Lung (tissue), 12 donors: ENCODE measurements around the gene BCAS1. TPM values are rescaled to one million over a fixed set of nuclear protein-coding genes. Genes with fewer than 3 reads are reported as not detected.

Source experiments
- ATAC-seq: fragments of 200-7000 bp; cut with Tn5 transposase; one replicate; pipeline ENCODE4 v1.9.1; 2020; ENCODE audit warnings: moderate number of reproducible peaks; ENCODE audit not compliant: insufficient read depth, low FRiP score
- DNase-seq, 3 donors: peaks; one replicate each; pipeline ENCODE4 v3.0.0-alpha.2; 2013 to 2017
- H3K27ac ChIP-seq, 2 donors: one replicate each; pipeline ENCODE4 v1.5.1; 2013; ENCODE audit warnings: mild to moderate bottlenecking in 2 of 2, moderate library complexity in 2 of 2, control low read depth in 1 of 2, inconsistent platforms in 1 of 2, low read depth in 1 of 2, low read length in 1 of 2
- H3K27me3 ChIP-seq, 3 donors: one replicate each; pipeline ENCODE4 v1.5.1; 2013; ENCODE audit warnings: low read length in 2 of 3; ENCODE audit not compliant: control insufficient read depth in 3 of 3, insufficient read depth in 3 of 3
- H3K36me3 ChIP-seq, 4 donors: one replicate each; pipeline ENCODE4 v1.5.1; 2013; ENCODE audit warnings: low read length in 4 of 4, mild to moderate bottlenecking in 1 of 4, moderate library complexity in 1 of 4; ENCODE audit not compliant: control insufficient read depth in 4 of 4, insufficient read depth in 4 of 4
- H3K4me1 ChIP-seq, 5 donors: one replicate each; pipeline ENCODE4 v1.5.1; 2013; ENCODE audit warnings: low read length in 5 of 5, mild to moderate bottlenecking in 2 of 5, moderate library complexity in 1 of 5; ENCODE audit not compliant: control insufficient read depth in 5 of 5, insufficient read depth in 5 of 5
- H3K4me3 ChIP-seq: one replicate; pipeline ENCODE4 v1.5.1; 2013; ENCODE audit warnings: mild to moderate bottlenecking, control low read depth, moderate library complexity
- H3K9ac ChIP-seq, 2 donors: one replicate each; pipeline ENCODE4 v1.5.1; 2013; ENCODE audit warnings: low read length in 2 of 2, control low read depth in 1 of 2; ENCODE audit not compliant: insufficient read depth in 1 of 2
- H3K9me3 ChIP-seq, 4 donors: one replicate each; pipeline ENCODE4 v1.5.1; 2013; ENCODE audit warnings: low read length in 3 of 4, mild to moderate bottlenecking in 1 of 4, moderate library complexity in 1 of 4; ENCODE audit not compliant: control insufficient read depth in 4 of 4, insufficient read depth in 3 of 4
- WGBS, 2 donors: extraction: QIAGEN DNeasy Blood & Tissue Kit; methylation state at CpG; one replicate each; pipeline ENCODE4 v1.1.7; 2013; 5-methylcytosine and 5-hydroxymethylcytosine counted together
- polyA plus RNA-seq, 2 donors: library from polyadenylated mRNA; stranded (reverse); fragments of 200-250 nt; gene quantifications; one replicate each; pipeline ENCODE4 v1.2.1, GENCODE V29; 2013
- total RNA-seq, 2 donors: library from RNA; depleted of rRNA in 1 of 2; stranded (reverse); fragments of >200 nt in 1 of 2; gene quantifications; one replicate each; pipeline ENCODE4 v1.2.1, GENCODE V29; 2014 to 2021
- TF ChIP-seq, protein P1 (sequence below): IDR thresholded peaks from 2 replicates; pipeline ENCODE4 v1.5.1; 2012; ENCODE audit warnings: mild to moderate bottlenecking; ENCODE audit errors: control extremely low read depth, extremely low read depth
- donor health status: control.
- donor health status: control.
- donor health status: Bipolar disorder and iron deficiency.
- donor health status: healthy.
- donor health status: DM: yes; HTN: yes; CAD: no.

The BCAS1 gene
- total and polyA plus RNA-seq, 4 donors, result 1.2 to 4.0 (median 2.3) TPM

DNA sequence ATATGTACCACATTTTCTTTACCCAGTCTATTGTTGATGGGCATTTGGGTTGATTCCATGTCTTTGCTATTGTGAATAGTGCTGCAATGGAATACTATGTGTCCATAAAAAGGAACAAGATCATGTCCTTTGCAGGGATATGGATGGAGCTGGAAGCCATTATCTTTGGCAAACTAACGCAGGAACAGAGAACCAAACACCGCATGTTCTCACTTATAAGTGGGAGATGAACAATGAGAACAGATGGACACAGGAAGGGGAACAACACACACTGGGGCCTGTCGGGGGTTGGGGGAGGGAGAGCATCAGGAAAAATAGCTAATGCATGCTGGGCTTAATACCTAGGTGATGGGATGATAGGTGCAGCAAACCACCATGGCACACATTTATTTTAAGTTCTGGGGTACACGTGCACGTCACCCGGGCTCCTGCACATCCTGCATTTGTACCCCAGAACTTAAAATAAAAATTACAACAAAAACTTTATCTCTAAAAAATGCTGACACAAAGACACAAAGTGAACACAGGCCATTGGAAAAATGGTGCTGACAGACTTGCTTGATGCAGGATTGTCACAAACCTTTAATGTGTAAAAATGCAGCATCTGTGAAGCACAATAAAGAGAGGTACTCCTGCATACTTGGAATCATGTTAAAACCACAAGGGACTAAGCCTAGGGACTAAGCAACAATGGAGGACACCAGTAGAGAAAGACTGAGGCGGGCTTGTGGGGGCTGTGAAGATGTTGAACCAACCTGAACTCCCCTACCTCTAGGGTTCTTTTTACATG lies 48.8 kb downstream of the BCAS1 start:
- Histone ChIP-seq H3K27me3 (no peaks in the 10 kb centered on the region), H3K4me3 (no peak overlapping the region), H3K27ac (no peak overlapping the region), H3K36me3 (no peaks in the 10 kb centered on the region), H3K4me1 (no peaks in the 10 kb centered on the region), H3K9me3 (no peaks in the 10 kb centered on the region), H3K9ac (no peak overlapping the region)
- 88% methylated on average over 7 of the region's 7 CpGs for WGBS, 2 donors
- DNase-seq (no peak), ATAC-seq (no peak)
- TF ChIP-seq, protein P1, sequence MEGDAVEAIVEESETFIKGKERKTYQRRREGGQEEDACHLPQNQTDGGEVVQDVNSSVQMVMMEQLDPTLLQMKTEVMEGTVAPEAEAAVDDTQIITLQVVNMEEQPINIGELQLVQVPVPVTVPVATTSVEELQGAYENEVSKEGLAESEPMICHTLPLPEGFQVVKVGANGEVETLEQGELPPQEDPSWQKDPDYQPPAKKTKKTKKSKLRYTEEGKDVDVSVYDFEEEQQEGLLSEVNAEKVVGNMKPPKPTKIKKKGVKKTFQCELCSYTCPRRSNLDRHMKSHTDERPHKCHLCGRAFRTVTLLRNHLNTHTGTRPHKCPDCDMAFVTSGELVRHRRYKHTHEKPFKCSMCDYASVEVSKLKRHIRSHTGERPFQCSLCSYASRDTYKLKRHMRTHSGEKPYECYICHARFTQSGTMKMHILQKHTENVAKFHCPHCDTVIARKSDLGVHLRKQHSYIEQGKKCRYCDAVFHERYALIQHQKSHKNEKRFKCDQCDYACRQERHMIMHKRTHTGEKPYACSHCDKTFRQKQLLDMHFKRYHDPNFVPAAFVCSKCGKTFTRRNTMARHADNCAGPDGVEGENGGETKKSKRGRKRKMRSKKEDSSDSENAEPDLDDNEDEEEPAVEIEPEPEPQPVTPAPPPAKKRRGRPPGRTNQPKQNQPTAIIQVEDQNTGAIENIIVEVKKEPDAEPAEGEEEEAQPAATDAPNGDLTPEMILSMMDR, result no peak

DNA sequence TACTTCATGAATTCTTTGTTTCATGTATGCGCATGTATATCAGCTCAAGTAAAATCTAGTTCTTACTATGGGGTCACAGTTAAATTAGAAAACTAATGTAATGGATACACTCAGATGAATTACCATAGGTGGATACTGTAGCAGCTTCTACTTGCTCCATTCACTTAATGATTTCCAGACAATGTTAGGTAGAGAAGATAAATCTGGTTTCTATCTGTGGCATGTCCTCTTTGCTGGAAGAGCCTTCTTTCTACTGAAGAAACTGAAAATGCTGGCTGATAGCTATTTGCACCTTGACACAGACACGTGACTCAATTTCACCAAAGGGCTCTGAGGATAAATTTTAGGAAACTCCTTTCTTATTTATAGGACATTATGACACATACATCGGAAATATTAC lies 49.5 kb downstream of the BCAS1 start:
- H3K27ac ChIP-seq, result no peak overlapping the region
- H3K36me3 ChIP-seq, result no peaks in the 10 kb centered on the region
- no peak overlapping the region for H3K9ac ChIP-seq
- H3K27me3 ChIP-seq, result no peaks in the 10 kb centered on the region
- ATAC-seq, result no peak
- WGBS, 2 donors, result 91 to 93% methylated on average over 3 of the region's 3 CpGs
- TF ChIP-seq, protein P1, result no peak
- H3K4me3 ChIP-seq, result no peak overlapping the region
- DNase-seq, result no peak
- H3K4me1 ChIP-seq, result no peaks in the 10 kb centered on the region
- no peaks in the 10 kb centered on the region for H3K9me3 ChIP-seq

DNA sequence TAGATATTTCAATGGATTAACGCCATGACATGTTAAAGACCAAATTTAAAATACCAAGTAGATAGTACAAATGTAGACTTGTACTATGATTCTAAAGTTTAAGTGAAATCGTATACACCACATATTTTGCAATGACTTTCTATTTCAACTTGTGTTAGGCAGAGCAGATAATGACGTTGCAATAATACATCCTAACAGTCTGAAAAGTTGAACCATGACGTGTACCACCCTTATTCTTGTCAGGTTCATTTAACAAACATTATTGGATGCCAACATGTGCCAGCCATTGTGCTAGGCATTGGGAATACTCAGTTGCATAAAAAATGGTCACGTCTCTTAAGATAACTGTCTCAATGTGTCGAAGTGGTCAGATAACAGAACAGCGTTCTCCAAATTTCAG lies 50.0 kb downstream of the BCAS1 start:
- Histone ChIP-seq H3K36me3 (no peaks in the 10 kb centered on the region), H3K9me3 (no peaks in the 10 kb centered on the region), H3K4me1 (no peaks in the 10 kb centered on the region), H3K4me3 (no peak overlapping the region), H3K27ac (no peak overlapping the region), H3K9ac (no peak overlapping the region), H3K27me3 (no peaks in the 10 kb centered on the region)
- WGBS, 2 donors, result 76 to 83% methylated on average over 7 of the region's 7 CpGs
- TF ChIP-seq, protein P1, result no peak
- DNase-seq (no peak), ATAC-seq (no peak)
